HEK293T (cell line): ENCODE results near the gene IL12B.

Experiments used
- BHLHE40 ChIP-seq: fragments of 450-650 bp; IDR thresholded peaks from 2 replicates; pipeline ENCODE4 v1.6.1; 2016; ENCODE audit warnings: mild to moderate bottlenecking, moderate library complexity, borderline replicate concordance
- CTBP1 ChIP-seq: fragments of 450-650 bp; IDR thresholded peaks from 2 replicates; pipeline ENCODE4 v1.6.1; 2016; ENCODE audit warnings: borderline replicate concordance
- FOXM1 ChIP-seq: fragments of 450-650 bp; IDR thresholded peaks from 2 replicates; pipeline ENCODE4 v1.6.1; 2017; ENCODE audit warnings: mild to moderate bottlenecking, borderline replicate concordance
- L3MBTL2 ChIP-seq: fragments of 450-650 bp; conservative IDR thresholded peaks from 2 replicates; pipeline ENCODE4 v1.6.1; 2016; ENCODE audit warnings: mild to moderate bottlenecking
- NFRKB ChIP-seq: fragments of 450-650 bp; IDR thresholded peaks from 2 replicates; pipeline ENCODE4 v1.6.1; 2016; ENCODE audit warnings: mild to moderate bottlenecking, moderate library complexity
- SP1 ChIP-seq: fragments of 450-650 bp; IDR thresholded peaks from 2 replicates; pipeline ENCODE4 v1.6.1; 2017

- TF ChIP-seq FOXM1, result no peak
- no peak for TF ChIP-seq BHLHE40
- no peak for TF ChIP-seq NFRKB
- TF ChIP-seq CTBP1, result no peak
- TF ChIP-seq SP1, result no peak
- no peak for TF ChIP-seq L3MBTL2
Observed at GRCh38 chr5:159324986-159325385, 5.3 kb downstream of the IL12B start.
